Measurements from ENCODE around the gene FTCD. TPM values are rescaled to one million over a fixed set of nuclear protein-coding genes. Genes with fewer than 3 reads are reported as not detected.

Gene FTCD
- total and polyA plus RNA-seq, 12 donors = 0.20 to 16.8 (median 1.9) TPM; not detected in 2

- Histone ChIP-seq H3K9me3 (replicated peaks in 1 of 3) (peaks cover 0 to 4% (median 0%) of the 10 kb centered on the region in 3 donors), H3K36me3 (replicated peaks in 1 of 2) (no peaks in the 10 kb centered on the region), H3K27me3 (peaks cover 15% of the 10 kb centered on the region), H3K27ac (peak overlapping the region in 4 of 5 donors; percentile 27 to 88 (median 62)), H3K4me1 (replicated peaks in 1 of 2) (no peaks in the 10 kb centered on the region), H3K4me3 (peak overlapping the region in 2 of 4 donors; percentile 34 to 74)
- no peak for TF ChIP-seq CTCF (IDR thresholded peaks at IDR 0.05)
- TF ChIP-seq POLR2A (IDR thresholded peaks at IDR 0.05) = no peak
- intact Hi-C loops (cut with DNase I) = loop anchor here (10.0 kb wide), 2 partner anchors 114 to 124 kb away; partner anchors contain the start of gene COL6A1 (in 1 of the 2)
- 1 to 7% (median 5%) methylated on average over 7 to 94 of the region's 94 CpGs for WGBS, 4 donors
- peak in 5 of 7 donors; percentile 7 to 42 (median 19) for DNase-seq
Measured at GRCh38 chr21:46098303-46099141, 56.9 kb downstream of the FTCD start.

DNA sequence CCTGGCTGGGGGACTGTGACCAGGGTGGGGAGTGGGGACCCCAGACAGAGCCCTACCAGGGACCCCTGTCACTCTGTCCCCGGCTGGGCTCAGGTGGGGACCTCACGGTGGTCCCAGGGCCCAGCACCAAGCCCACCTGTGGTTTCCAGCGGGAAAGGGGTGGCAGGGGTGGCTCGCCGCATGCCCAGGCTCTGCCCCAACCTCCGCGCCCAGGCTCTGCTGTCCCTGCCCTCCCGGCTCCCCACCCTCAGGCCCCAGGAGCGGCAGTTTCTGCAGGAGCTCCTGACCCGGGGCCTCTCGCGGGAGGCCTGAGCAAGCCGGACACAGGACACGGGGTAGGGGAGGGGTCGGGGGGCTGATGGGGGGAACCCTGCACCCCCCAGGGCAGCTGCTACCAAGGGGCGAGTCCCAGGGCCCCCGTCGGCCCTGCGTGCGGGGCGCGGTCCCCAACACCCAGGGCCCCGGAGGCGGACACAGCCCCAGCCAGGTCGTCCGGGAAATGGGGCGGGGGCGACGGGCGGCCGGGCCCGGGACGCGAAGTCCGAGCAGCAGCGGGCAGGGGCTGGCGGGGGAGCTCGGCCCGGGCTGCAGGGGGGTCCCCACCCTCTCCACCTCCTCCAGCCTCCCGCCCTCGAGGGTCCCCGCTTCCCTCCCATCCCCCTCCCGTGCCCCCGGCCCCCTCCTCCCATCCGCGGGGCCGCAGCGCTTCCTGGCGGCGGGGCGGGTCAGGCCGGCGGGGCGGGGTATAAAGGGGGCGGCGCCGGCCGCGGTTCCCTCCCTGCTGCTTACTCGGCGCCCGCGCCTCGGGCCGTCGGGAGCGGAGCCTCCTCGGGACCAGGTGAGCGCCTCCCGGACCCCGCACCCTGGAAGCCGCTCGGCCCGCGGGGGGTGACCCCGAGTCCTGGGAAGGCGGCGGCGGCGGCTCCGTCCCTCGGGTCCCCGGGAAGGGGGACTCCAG is 57.8 kb downstream of the FTCD start, which contains the start of gene COL6A2:
Gene COL6A2 (plus strand): TSS at position 777 of the 958 bp plus-strand sequence.
- Histone ChIP-seq H3K9me3 (replicated peaks in 1 of 3) (peaks cover 0 to 4% (median 0%) of the 10 kb centered on the region in 3 donors), H3K36me3 (replicated peaks in 1 of 2) (no peaks in the 10 kb centered on the region), H3K27me3 (peaks cover 15% of the 10 kb centered on the region), H3K27ac (peak within 1 kb of the TSS in 4 of 5 donors; percentile 27 to 88 (median 62)), H3K4me1 (replicated peaks in 1 of 2) (no peaks in the 10 kb centered on the region), H3K4me3 (peak within 1 kb of the TSS in 2 of 4 donors; percentile 34 to 74)
- 8 to 64% (median 15%) methylated on average over 6 to 82 of the region's 83 CpGs for WGBS, 4 donors
- intact Hi-C loops (cut with DNase I) = loop anchor here (10.0 kb wide), 2 partner anchors 113 to 123 kb away; partner anchors contain the start of gene COL6A1 (in 1 of the 2)
- DNase-seq = peak; percentile 11 to 48 (median 33)
- TF ChIP-seq CTCF (IDR thresholded peaks at IDR 0.05) = peak in 1 of 6 experiments; percentile 29
- no peak for TF ChIP-seq POLR2A (IDR thresholded peaks at IDR 0.05)

GRCh38 chr21:46096596-46097335 is 58.6 kb downstream of the FTCD start:
- peak in 3 of 7 donors; percentile 7 to 42 (median 9) for DNase-seq
- intact Hi-C loops (cut with DNase I) = loop anchor here (10.0 kb wide), 2 partner anchors 112 to 122 kb away; partner anchors contain the start of gene COL6A1 (in 1 of the 2)
- 84 to 94% (median 92%) methylated on average over 12 to 16 of the region's 16 CpGs for WGBS, 4 donors

More at GRCh38 chr21:46096596-46097335, 58.6 kb downstream of the FTCD start:
- TF ChIP-seq POLR2A (IDR thresholded peaks at IDR 0.05) (no peak), CTCF (IDR thresholded peaks at IDR 0.05) (no peak)
- no peaks in the 10 kb centered on the region for H3K4me1 ChIP-seq (replicated peaks in 1 of 2)
- peaks cover 0 to 4% (median 0%) of the 10 kb centered on the region in 3 donors for H3K9me3 ChIP-seq (replicated peaks in 1 of 3)
- peaks cover 15% of the 10 kb centered on the region for H3K27me3 ChIP-seq
- no peaks in the 10 kb centered on the region for H3K36me3 ChIP-seq (replicated peaks in 1 of 2)
- H3K27ac ChIP-seq = peak overlapping the region in 1 of 5 donors; percentile 88
- H3K4me3 ChIP-seq = peak overlapping the region in 1 of 4 donors; percentile 74

Measured in adrenal gland (tissue), 12 donors.